GM23248 (cell line): ENCODE measurements around the gene SETD2. TPM values are rescaled to one million over a fixed set of nuclear protein-coding genes. Genes with fewer than 3 reads are reported as not detected.

ENCODE experiments used
- DNase-seq: peaks from one replicate; pipeline ENCODE4 v3.0.0-alpha.2; 2015
- H2AFZ ChIP-seq: fragments of 200-600 bp; sonication (generic); 2 replicates; pipeline ENCODE4 v1.6.1; 2016; ENCODE audit warnings: antibody characterized with exemption
- H3F3A ChIP-seq: fragments of 200-600 bp; sonication (generic); 2 replicates; pipeline ENCODE4 v1.6.1; 2016; ENCODE audit warnings: mild to moderate bottlenecking, antibody characterized with exemption, mixed run types; ENCODE audit not compliant: insufficient read depth
- H3K27ac ChIP-seq: fragments of 200-600 bp; sonication (generic); 2 replicates; pipeline ENCODE4 v1.5.1; 2016; ENCODE audit warnings: mild to moderate bottlenecking
- H3K27me3 ChIP-seq: fragments of 200-600 bp; sonication (generic); replicated peaks from 2 replicates; pipeline ENCODE4 v1.6.1; 2016; ENCODE audit warnings: mild to moderate bottlenecking; ENCODE audit not compliant: insufficient read depth
- H3K36me3 ChIP-seq: fragments of 200-600 bp; sonication (generic); 2 replicates; pipeline ENCODE4 v1.6.1; 2016; ENCODE audit warnings: low read depth, mild to moderate bottlenecking
- H3K4me1 ChIP-seq: fragments of 200-600 bp; sonication (generic); 2 replicates; pipeline ENCODE4 v1.6.1; 2016; ENCODE audit warnings: mild to moderate bottlenecking; ENCODE audit not compliant: insufficient read depth
- H3K4me2 ChIP-seq: fragments of 200-600 bp; sonication (generic); one replicate; pipeline ENCODE4 v1.6.1; 2016; ENCODE audit warnings: mild to moderate bottlenecking; ENCODE audit not compliant: unreplicated experiment
- H3K4me3 ChIP-seq: fragments of 200-600 bp; sonication (generic); 2 replicates; pipeline ENCODE4 v1.5.1; 2016; ENCODE audit warnings: mild to moderate bottlenecking
- H3K79me2 ChIP-seq: fragments of 200-600 bp; sonication (generic); 2 replicates; pipeline ENCODE4 v1.6.1; 2016; ENCODE audit warnings: mild to moderate bottlenecking; ENCODE audit not compliant: insufficient read depth
- H3K9ac ChIP-seq: fragments of 200-600 bp; sonication (generic); 2 replicates; pipeline ENCODE4 v1.6.1; 2016; ENCODE audit warnings: mild to moderate bottlenecking
- H3K9me2 ChIP-seq: fragments of 200-600 bp; sonication (generic); 2 replicates; pipeline ENCODE4 v1.6.1; 2016; ENCODE audit warnings: mixed run types, mild to moderate bottlenecking, moderate library complexity; ENCODE audit not compliant: insufficient read depth
- H3K9me3 ChIP-seq: fragments of 200-600 bp; sonication (generic); one replicate; pipeline ENCODE4 v1.6.1; 2017; ENCODE audit warnings: low read depth
- H4K20me1 ChIP-seq: fragments of 200-600 bp; sonication (generic); 2 replicates; pipeline ENCODE4 v1.6.0; 2016; ENCODE audit not compliant: insufficient read depth
- EZH2 ChIP-seq: fragments of 200-600 bp; sonication (generic); IDR thresholded peaks from 2 replicates; pipeline ENCODE4 v1.6.1; 2018; ENCODE audit warnings: antibody characterized with exemption, mild to moderate bottlenecking; ENCODE audit not compliant: insufficient read depth, poor library complexity, severe bottlenecking
- EZH2phosphoT487 ChIP-seq: fragments of 200-600 bp; sonication (generic); IDR thresholded peaks from 2 replicates; pipeline ENCODE4 v1.6.1; 2018; ENCODE audit warnings: antibody characterized with exemption, moderate library complexity, mild to moderate bottlenecking, low read depth; ENCODE audit not compliant: insufficient read depth
- WGBS, 2 experiments: methylation state at CpG; one replicate each; pipeline ENCODE4 v1.1.6; 2015 to 2017; ENCODE audit warnings: low lambda C conversion rate in 2 of 2, low coverage in 1 of 2; ENCODE audit errors: missing lambda C conversion rate in 2 of 2; 5-methylcytosine and 5-hydroxymethylcytosine counted together
- in situ Hi-C: fragments of 300-500 bp; cut with MboI; formaldehyde crosslinking; loops from 2 replicates; pipeline ENCODE4 v1.15.0; 2020
- polyA plus RNA-seq: library from polyadenylated mRNA; unstranded; fragments of >200 nt; fragmentation: Nextera tagmentation; extraction: Ambion mirVana; gene quantifications from 2 replicates; pipeline ENCODE4 v1.2.1, GENCODE V29; 2016
- total RNA-seq: library from RNA; depleted of rRNA; stranded (reverse); fragments of >200 nt; shearing (Covaris generic); gene quantifications from 2 replicates; pipeline ENCODE4 v1.2.3, GENCODE V29; 2014

SETD2 gene
- total and polyA plus RNA-seq, 2 experiments from 2014 or later = 16.2 to 24.0 TPM

- DNase-seq = peak; percentile 71
- Histone ChIP-seq H2AFZ (peak overlapping the region; percentile 65), H4K20me1 (peaks cover 28% of the 10 kb centered on the region), H3K36me3 (no peaks in the 10 kb centered on the region), H3K27ac (peak overlapping the region; percentile 78), H3K4me3 (peak overlapping the region; percentile 85), H3K27me3 (no peaks in the 10 kb centered on the region), H3K9me3 (no peaks in the 10 kb centered on the region), H3K79me2 (peaks cover 91% of the 10 kb centered on the region), H3K4me1 (peaks cover 41% of the 10 kb centered on the region), H3K9me2 (no peaks in the 10 kb centered on the region), H3K4me2 (peak overlapping the region; percentile 94), H3K9ac (peak overlapping the region; percentile 92), H3F3A (peaks cover 25% of the 10 kb centered on the region)
- WGBS, 2 experiments = 1% methylated on average over 48 to 56 of the region's 106 CpGs
- TF ChIP-seq EZH2 (no peak), EZH2phosphoT487 (no peak)
- in situ Hi-C loops = no loop called here
These were observed 525 bp downstream of the SETD2 start for GRCh38 chr3:47163169-47164006.

DNA sequence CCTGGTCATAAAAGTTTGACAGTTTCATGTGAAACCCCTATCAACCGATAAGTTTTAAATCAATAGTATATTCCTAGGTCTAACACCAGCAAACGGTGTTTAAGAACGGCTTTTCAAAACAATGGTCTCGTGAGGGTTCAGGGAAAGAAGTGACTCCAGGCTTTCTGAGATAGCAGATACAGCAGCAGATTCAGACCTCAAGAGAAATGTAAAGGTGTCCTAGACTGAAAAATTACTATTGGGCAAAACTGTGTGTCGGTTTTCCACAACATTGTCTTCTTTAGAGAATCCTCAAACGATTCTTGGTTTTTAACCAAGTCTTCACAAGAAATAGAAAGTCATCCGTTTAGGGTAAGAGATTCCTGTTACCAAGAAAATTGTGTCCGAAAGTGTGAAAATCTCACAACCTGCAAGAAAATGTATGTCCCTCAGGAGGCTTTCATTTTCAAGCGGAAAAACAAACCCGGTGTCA, 1.2 kb downstream of the SETD2 start:
- Histone ChIP-seq H3K79me2 (peaks cover 91% of the 10 kb centered on the region), H3K4me3 (peak overlapping the region; percentile 85), H3K4me1 (peaks cover 46% of the 10 kb centered on the region), H3K9me2 (no peaks in the 10 kb centered on the region), H3K27ac (peak overlapping the region; percentile 78), H4K20me1 (peaks cover 35% of the 10 kb centered on the region), H3K27me3 (no peaks in the 10 kb centered on the region), H3K9me3 (no peaks in the 10 kb centered on the region), H2AFZ (peak overlapping the region; percentile 53), H3K4me2 (peak overlapping the region; percentile 94), H3K36me3 (no peaks in the 10 kb centered on the region), H3F3A (peaks cover 25% of the 10 kb centered on the region), H3K9ac (peak overlapping the region; percentile 92)
- peak; percentile 54 for DNase-seq
- TF ChIP-seq EZH2 = no peak
- in situ Hi-C loops = no loop called here
- 1 to 2% methylated on average over 10 of the region's 10 CpGs for WGBS, 2 experiments

DNA sequence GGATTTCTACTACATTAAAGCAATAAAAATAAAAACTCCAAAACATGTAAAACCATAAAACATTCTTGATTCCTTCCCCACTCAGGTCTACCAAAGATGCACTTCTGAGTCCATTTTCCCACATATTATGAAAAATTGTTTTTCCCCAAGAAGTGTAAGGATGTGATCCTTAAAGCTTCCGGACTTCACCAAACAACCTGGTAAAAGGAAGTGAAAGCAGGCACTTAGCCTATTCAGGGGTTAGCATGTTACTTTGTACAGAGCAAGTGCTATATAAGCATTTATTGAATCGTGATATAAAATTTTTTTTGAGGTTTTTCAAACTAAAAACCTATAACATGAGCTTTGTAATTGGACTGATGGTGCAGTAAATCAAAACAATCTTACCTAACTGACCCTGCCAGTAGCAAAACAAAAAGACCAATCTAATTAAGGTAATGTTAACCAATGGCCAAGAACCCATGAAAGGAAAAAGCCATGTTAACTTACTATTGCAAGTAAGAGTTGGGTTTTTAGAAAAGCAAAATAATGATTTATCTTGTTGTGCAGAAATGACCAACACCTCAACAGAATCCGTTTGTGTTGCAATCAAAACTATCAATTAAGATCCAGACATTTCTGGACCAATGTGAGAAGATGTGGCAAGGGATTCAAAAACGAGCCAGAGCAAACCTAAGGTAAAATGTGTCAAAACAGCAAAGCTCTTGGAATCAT, 1.8 kb downstream of the SETD2 start:
- no peaks in the 10 kb centered on the region for H3K27me3 ChIP-seq
- H4K20me1 ChIP-seq = peaks cover 39% of the 10 kb centered on the region
- H3F3A ChIP-seq = peaks cover 25% of the 10 kb centered on the region
- DNase-seq = peak; percentile 7
- 25 to 26% methylated on average over 4 of the region's 4 CpGs for WGBS, 2 experiments
- TF ChIP-seq EZH2 (no peak), EZH2phosphoT487 (no peak)
- peak overlapping the region; percentile 85 for H3K4me3 ChIP-seq
- H3K9me3 ChIP-seq = no peaks in the 10 kb centered on the region
- peak overlapping the region; percentile 78 for H3K27ac ChIP-seq
- H3K9ac ChIP-seq = peak overlapping the region; percentile 92
- H3K4me2 ChIP-seq = peak overlapping the region; percentile 94
- peaks cover 46% of the 10 kb centered on the region for H3K4me1 ChIP-seq
- peaks cover 91% of the 10 kb centered on the region for H3K79me2 ChIP-seq
- no peaks in the 10 kb centered on the region for H3K9me2 ChIP-seq
- H2AFZ ChIP-seq = peak overlapping the region; percentile 53
- no peaks in the 10 kb centered on the region for H3K36me3 ChIP-seq
- in situ Hi-C loops = no loop called here

DNA sequence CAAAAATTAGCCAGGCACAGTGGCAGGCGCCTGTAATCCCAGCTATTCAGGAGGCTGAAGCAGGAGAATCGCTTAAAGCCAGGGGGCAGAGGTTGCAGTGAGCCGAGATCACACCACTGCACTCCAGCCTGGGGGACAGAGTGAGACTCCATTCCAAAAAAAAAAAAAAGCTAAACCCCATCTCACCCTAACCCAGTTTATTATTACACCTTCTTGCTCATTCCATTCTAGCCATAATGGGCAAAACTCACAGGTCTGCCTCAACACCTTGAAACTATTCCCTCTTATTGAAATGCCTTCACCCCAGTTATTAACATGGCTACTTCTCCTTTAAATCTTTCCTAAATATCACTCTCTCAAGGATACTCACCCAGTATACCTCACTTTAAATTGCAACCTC, 4.1 kb downstream of the SETD2 start:
- peaks cover 92% of the 10 kb centered on the region for H3K79me2 ChIP-seq
- 0 out of 2 replicates have a peak overlapping the region, but pooled peaks have one; percentile 6 for H3K27ac ChIP-seq
- WGBS, 2 experiments = 81 to 86% methylated on average over 3 of the region's 3 CpGs
- peaks cover 36% of the 10 kb centered on the region for H3K4me1 ChIP-seq
- peak overlapping the region; percentile 33 for H3K4me2 ChIP-seq
- peaks cover 46% of the 10 kb centered on the region for H4K20me1 ChIP-seq
- TF ChIP-seq EZH2phosphoT487 (no peak), EZH2 (no peak)
- H3K9me2 ChIP-seq = no peaks in the 10 kb centered on the region
- H3K4me3 ChIP-seq = no peak overlapping the region
- H2AFZ ChIP-seq = no peak overlapping the region
- no peak overlapping the region for H3K9ac ChIP-seq
- H3F3A ChIP-seq = peaks cover 16% of the 10 kb centered on the region
- in situ Hi-C loops = no loop called here
- 0 out of 2 replicates have a peak, but pooled peaks cover 3% of the 10 kb centered on the region for H3K36me3 ChIP-seq
- H3K27me3 ChIP-seq = no peaks in the 10 kb centered on the region
- DNase-seq = no peak
- H3K9me3 ChIP-seq = no peaks in the 10 kb centered on the region
